ENCODE data around the gene NEUROG2.

DNA sequence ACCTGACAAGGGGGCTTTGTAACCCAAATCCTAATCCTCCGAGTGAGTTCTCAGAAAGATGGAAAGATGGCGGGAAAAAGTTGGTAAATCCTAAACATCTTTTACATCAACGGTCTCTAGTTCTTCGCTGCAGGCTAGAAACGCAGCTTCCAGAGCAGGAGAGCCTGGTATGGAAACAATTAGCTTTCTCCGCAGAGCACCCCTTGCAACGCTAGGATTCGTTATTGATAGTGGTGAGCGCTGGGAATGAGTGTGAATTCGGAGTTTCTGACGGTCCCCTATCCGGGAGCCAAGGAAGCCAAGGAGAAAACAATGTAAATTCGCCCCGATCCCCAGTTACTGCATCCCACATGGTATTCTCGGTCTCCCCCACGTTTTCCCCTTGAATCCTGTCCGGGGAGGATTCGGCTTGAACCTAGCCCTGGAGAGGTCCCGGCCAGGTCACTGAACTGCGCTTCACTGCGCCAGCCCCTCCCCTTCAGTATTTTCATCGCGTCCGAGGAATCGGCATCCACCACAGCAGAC, 4.7 kb upstream of the NEUROG2 start:
- TF ChIP-seq POLR2A (IDR thresholded peaks at IDR 0.05) (no peak), CTCF (IDR thresholded peaks at IDR 0.05 in 4 of 5, conservative IDR thresholded peaks at IDR 0.05 in 1 of 5) (no peak)

Data from gastrocnemius medialis (tissue), 4 donors.